Gastroesophageal sphincter (tissue), 3 donors: Measurements from ENCODE around the gene STPG2.

Experiments
- CTCF ChIP-seq, 4 experiments: fragments of 200-600 bp in 2 of 4; fragments of 450-650 bp in 2 of 4; sonication (generic) in 1 of 4; IDR thresholded peaks; one replicate each; pipeline ENCODE4 v1.5.1; 2017 to 2019; ENCODE audit warnings: antibody characterized with exemption in 4 of 4, mild to moderate bottlenecking in 2 of 4, moderate library complexity in 2 of 4
- EP300 ChIP-seq: sonication (generic); formaldehyde crosslinking; IDR thresholded peaks from one replicate; pipeline ENCODE4 v1.6.1; 2017; ENCODE audit warnings: antibody characterized with exemption, mild to moderate bottlenecking

GRCh38 chr4:97747945-97748344 is 395.3 kb downstream of the STPG2 start:
- TF ChIP-seq CTCF (IDR thresholded peaks at IDR 0.05) (no peak), EP300 (no peak)
